B cell (primary cell): ENCODE measurements around the gene ABCG5. TPM values are rescaled to one million over a fixed set of nuclear protein-coding genes. Genes with fewer than 3 reads are reported as not detected.

ENCODE experiments used
- ATAC-seq: fragments of 200-7000 bp; cut with Tn5 transposase; one replicate; pipeline ENCODE4 v1.10.0; 2021; ENCODE audit warnings: low read depth, mild to moderate bottlenecking, moderate number of reproducible peaks, moderate library complexity
- CTCF ChIA-PET: fragments of 350-600 bp; sonication (Branson Sonifier 250); formaldehyde crosslinking; loops from one replicate; lab custom pipeline; 2021; ENCODE audit warnings: antibody characterized with exemption, inconsistent platforms; lab: Charles Lee
- POLR2A ChIA-PET: fragments of 350-600 bp; sonication (Branson Sonifier 250); formaldehyde crosslinking; loops from one replicate; lab custom pipeline; 2021; ENCODE audit warnings: antibody characterized with exemption; lab: Charles Lee
- DNase-seq: peaks from one replicate; pipeline ENCODE4 v3.0.0; 2013
- H2AFZ ChIP-seq: 2 replicates; pipeline ENCODE4 v1.6.1; 2012; ENCODE audit warnings: mild to moderate bottlenecking, low read depth, low read length; ENCODE audit not compliant: insufficient read depth, poor library complexity, severe bottlenecking
- H3K27ac ChIP-seq, 2 donors: 1 replicate in 1 of 2; 2 replicates in 1 of 2; pipeline ENCODE4 v1.5.1; 2012 to 2013; ENCODE audit warnings: low read length in 2 of 2, mild to moderate bottlenecking in 2 of 2, moderate library complexity in 1 of 2
- H3K27me3 ChIP-seq, 4 experiments: fragments of 200-600 bp in 1 of 4; sonication (generic) in 1 of 4; replicated peaks in 1 of 4; 1 replicate in 2 of 4; 2 replicates in 2 of 4; pipeline versions ENCODE4 v1.6.1 to v1.7.0; 2013 to 2016; ENCODE audit warnings: low read length in 3 of 4, mild to moderate bottlenecking in 2 of 4, mixed read lengths in 1 of 4, moderate library complexity in 1 of 4; ENCODE audit not compliant: insufficient read depth in 4 of 4, control insufficient read depth in 3 of 4; ENCODE audit errors: control extremely low read depth in 1 of 4
- H3K36me3 ChIP-seq, 2 experiments: replicated peaks in 1 of 2; 1 replicate in 1 of 2; 2 replicates in 1 of 2; pipeline versions ENCODE4 v1.6.1 to v1.7.1; 2013; ENCODE audit warnings: low read length in 1 of 2; ENCODE audit not compliant: insufficient read depth in 2 of 2, control insufficient read depth in 1 of 2; ENCODE audit errors: control extremely low read depth in 1 of 2, extremely low read depth in 1 of 2
- H3K4me1 ChIP-seq, 2 donors: fragments of 200-600 bp in 1 of 2; sonication (generic) in 1 of 2; 1 replicate in 1 of 2; 2 replicates in 1 of 2; pipeline versions ENCODE4 v1.5.1 to v1.6.1; 2013 to 2017; ENCODE audit warnings: low read length in 2 of 2; ENCODE audit not compliant: control insufficient read depth in 2 of 2, insufficient read depth in 2 of 2
- H3K4me2 ChIP-seq: replicated peaks from 2 replicates; pipeline ENCODE3; 2012; ENCODE audit warnings: mild to moderate bottlenecking, low read depth, low read length; ENCODE audit not compliant: poor library complexity, severe bottlenecking
- H3K4me3 ChIP-seq, 5 experiments: fragments of 200-600 bp in 1 of 5; sonication (generic) in 1 of 5; 1 replicate in 3 of 5; 2 replicates in 2 of 5; pipeline versions ENCODE4 v1.5.1 to v1.7.0; 2011 to 2016; ENCODE audit warnings: low read length in 4 of 5, mild to moderate bottlenecking in 4 of 5, low read depth in 2 of 5, control low read depth in 1 of 5, moderate library complexity in 1 of 5; ENCODE audit not compliant: insufficient read depth in 1 of 5; ENCODE audit errors: control extremely low read depth in 1 of 5, extremely low read depth in 1 of 5
- H3K79me2 ChIP-seq: fragments of 200-600 bp; sonication (generic); one replicate; pipeline ENCODE4 v1.6.0; 2016; ENCODE audit warnings: low read length; ENCODE audit not compliant: control insufficient read depth, insufficient read depth
- H3K9ac ChIP-seq: fragments of 200-600 bp; sonication (generic); 2 replicates; pipeline ENCODE4 v1.6.1; 2017; ENCODE audit warnings: mild to moderate bottlenecking, low read length, moderate library complexity
- H3K9me3 ChIP-seq, 3 donors: one replicate each; pipeline versions ENCODE4 v1.6.1 to v1.7.1; 2013; ENCODE audit warnings: low read length in 2 of 3; ENCODE audit not compliant: control insufficient read depth in 2 of 3, insufficient read depth in 1 of 3; ENCODE audit errors: control extremely low read depth in 1 of 3
- H4K20me1 ChIP-seq: 2 replicates; pipeline ENCODE4 v1.6.0; 2012; ENCODE audit warnings: mild to moderate bottlenecking, low read length; ENCODE audit not compliant: insufficient read depth, control insufficient read depth, poor library complexity, severe bottlenecking
- H3K27ac Mint-ChIP-seq: one replicate; pipeline ENCODE4 v1.8.0; 2021; ENCODE audit warnings: mixed read lengths
- H3K27me3 Mint-ChIP-seq: one replicate; pipeline ENCODE4 v1.8.0; 2021; ENCODE audit warnings: mixed read lengths
- H3K4me1 Mint-ChIP-seq: one replicate; pipeline ENCODE4 v1.8.0; 2021; ENCODE audit warnings: mixed read lengths
- H3K4me3 Mint-ChIP-seq: one replicate; pipeline ENCODE4 v1.8.0; 2021; ENCODE audit warnings: mixed read lengths
- H3K9me3 Mint-ChIP-seq: one replicate; pipeline ENCODE4 v1.8.0; 2022; ENCODE audit warnings: mixed read lengths; ENCODE audit not compliant: insufficient read depth
- CTCF ChIP-seq: fragments of 200-600 bp; IDR thresholded peaks from one replicate; pipeline ENCODE4 v1.8.0; 2022; ENCODE audit warnings: antibody characterized with exemption, mild to moderate bottlenecking
- EZH2 ChIP-seq: IDR thresholded peaks from 2 replicates; pipeline ENCODE4 v1.6.1; 2012; ENCODE audit warnings: borderline replicate concordance, low read depth, mild to moderate bottlenecking, moderate library complexity, low read length; ENCODE audit not compliant: insufficient read depth, poor library complexity, severe bottlenecking
- WGBS: methylation state at CpG from one replicate; pipeline ENCODE4 v1.1.5; 2013; ENCODE audit warnings: missing lambda C conversion rate; ENCODE audit not compliant: insufficient coverage; 5-methylcytosine and 5-hydroxymethylcytosine counted together
- intact Hi-C: fragments of 100-400 bp; cut with micrococcal nuclease; formaldehyde crosslinking; loops from one replicate; pipeline ENCODE4 v1.10.0; 2022
- polyA plus RNA-seq: library from polyadenylated mRNA; depleted of rRNA; stranded (reverse); fragments of >200 nt; gene quantifications from 2 replicates; pipeline ENCODE4 v1.2.3, GENCODE V29; 2012
- total RNA-seq, 2 donors: library from RNA; stranded (reverse); fragments of 120-200 nt in 1 of 2; gene quantifications; 1 replicate in 1 of 2; 2 replicates in 1 of 2; pipeline versions ENCODE4 v1.2.3 to v1.2.4, GENCODE V29; 2013 to 2022

The ABCG5 gene
- total and polyA plus RNA-seq, 2 donors (not counting 1 experiment from before 2014, with no cell fraction given), result not detected

- peaks cover 0 to 3% (median 0%) of the 10 kb centered on the region in 4 experiments for H3K27me3 ChIP-seq
- no peaks in the 10 kb centered on the region for H4K20me1 ChIP-seq
- POLR2A ChIA-PET, result no interaction called here
- Mint-ChIP-seq H3K9me3 (no peaks in the 10 kb centered on the region), H3K27ac (no peak overlapping the region), H3K4me1 (no peaks in the 10 kb centered on the region), H3K27me3 (peaks cover 3% of the 10 kb centered on the region), H3K4me3 (no peak overlapping the region)
- H3K79me2 ChIP-seq, result no peaks in the 10 kb centered on the region
- TF ChIP-seq CTCF, result no peak
- TF ChIP-seq EZH2, result no peak
- no peak overlapping the region for H2AFZ ChIP-seq
- no peak for ATAC-seq
- DNase-seq, result no peak
- no peaks in the 10 kb centered on the region for H3K9me3 ChIP-seq
- peaks cover 4 to 5% of the 10 kb centered on the region in 2 donors for H3K4me1 ChIP-seq
- no peak overlapping the region for H3K27ac ChIP-seq
- no peak overlapping the region for H3K9ac ChIP-seq
- H3K4me2 ChIP-seq, result no peak overlapping the region
- no peak overlapping the region for H3K4me3 ChIP-seq
- 86% methylated on average over 1 of the region's 4 CpGs for WGBS
- CTCF ChIA-PET, result interaction anchor here (0.7 kb wide), 1 partner anchor 1383 kb away, joined by 3 read pairs; no protein-coding TSS in a partner anchor
- peaks cover 0 to 10% of the 10 kb centered on the region in 2 experiments for H3K36me3 ChIP-seq
- intact Hi-C loops, result no loop called here
These were observed 43.7 kb upstream of the ABCG5 start for GRCh38 chr2:43882312-43882711.

- Mint-ChIP-seq H3K4me1 (no peaks in the 10 kb centered on the region), H3K4me3 (no peak overlapping the region), H3K27ac (no peak overlapping the region), H3K27me3 (peaks cover 16% of the 10 kb centered on the region), H3K9me3 (no peaks in the 10 kb centered on the region)
- CTCF ChIA-PET, result no interaction called here
- no peaks in the 10 kb centered on the region for H4K20me1 ChIP-seq
- H3K36me3 ChIP-seq, result no peaks in the 10 kb centered on the region
- no peak overlapping the region for H3K27ac ChIP-seq
- H3K27me3 ChIP-seq, result peaks cover 0 to 11% (median 2%) of the 10 kb centered on the region in 4 experiments
- no peaks in the 10 kb centered on the region for H3K79me2 ChIP-seq
- H3K9ac ChIP-seq, result no peak overlapping the region
- H2AFZ ChIP-seq, result no peak overlapping the region
- WGBS, result 87% methylated on average over 3 of the region's 5 CpGs
- POLR2A ChIA-PET, result no interaction called here
- H3K4me2 ChIP-seq, result no peak overlapping the region
- intact Hi-C loops, result no loop called here
- H3K4me1 ChIP-seq, result peaks cover 4 to 5% of the 10 kb centered on the region in 2 donors
- no peaks in the 10 kb centered on the region for H3K9me3 ChIP-seq
- DNase-seq (no peak), ATAC-seq (no peak)
- no peak for TF ChIP-seq EZH2
- TF ChIP-seq CTCF, result no peak
- H3K4me3 ChIP-seq, result no peak overlapping the region
These were observed 42.3 kb upstream of the ABCG5 start for GRCh38 chr2:43880952-43881351.
